Keratinocyte (primary cell): ENCODE measurements around the gene TBC1D30. TPM values are rescaled to one million over a fixed set of nuclear protein-coding genes. Genes with fewer than 3 reads are reported as not detected.

Experiments
- DNase-seq: peaks from one replicate; pipeline ENCODE4 v3.0.0-alpha.2; 2011; ENCODE audit warnings: low read depth, missing footprints, low spot score
- FAIRE-seq: peaks from 2 replicates; lab custom pipeline; 2011; peaks lifted over from hg19 to GRCh38; lab: Jason Lieb, UNC
- H2AFZ ChIP-seq: 2 replicates; pipeline ENCODE4 v1.6.0; 2012; ENCODE audit warnings: low read length, control low read depth, inconsistent platforms; ENCODE audit not compliant: control insufficient read depth
- H3K27ac ChIP-seq: 2 replicates; pipeline ENCODE4 v1.5.1; 2011; ENCODE audit warnings: low read length; ENCODE audit not compliant: control insufficient read depth, insufficient read depth
- H3K27me3 ChIP-seq: 3 replicates; pipeline ENCODE4 v1.6.0; 2011; ENCODE audit warnings: low read length; ENCODE audit not compliant: control insufficient read depth, insufficient read depth; ENCODE audit errors: extremely low read depth
- H3K36me3 ChIP-seq, 2 experiments: 2 replicates in 1 of 2; 3 replicates in 1 of 2; pipeline ENCODE4 v1.5.1; 2011; ENCODE audit warnings: low read length in 2 of 2, mild to moderate bottlenecking in 1 of 2; ENCODE audit not compliant: control insufficient read depth in 2 of 2, insufficient read depth in 2 of 2; ENCODE audit errors: extremely low read depth in 1 of 2
- H3K4me1 ChIP-seq: 3 replicates; pipeline ENCODE4 v1.5.1; 2011; ENCODE audit warnings: low read length; ENCODE audit not compliant: control insufficient read depth, insufficient read depth; ENCODE audit errors: extremely low read depth
- H3K4me2 ChIP-seq: 3 replicates; pipeline ENCODE4 v1.6.0; 2011; ENCODE audit warnings: low read depth, low read length; ENCODE audit not compliant: control insufficient read depth, insufficient read depth; ENCODE audit errors: extremely low read depth
- H3K4me3 ChIP-seq, 3 experiments: fragments of 200-600 bp in 1 of 3; sonication (generic) in 1 of 3; 2 replicates in 2 of 3; 3 replicates in 1 of 3; pipeline ENCODE4 v1.5.1; 2011 to 2016; ENCODE audit warnings: low read length in 3 of 3, mild to moderate bottlenecking in 3 of 3, control low read depth in 2 of 3, inconsistent platforms in 1 of 3, low read depth in 1 of 3, mixed read lengths in 1 of 3, mixed run types in 1 of 3, moderate library complexity in 1 of 3; ENCODE audit not compliant: control insufficient read depth in 2 of 3, insufficient read depth in 2 of 3; ENCODE audit errors: extremely low read depth in 1 of 3
- H3K79me2 ChIP-seq: 2 replicates; pipeline ENCODE4 v1.6.0; 2012; ENCODE audit warnings: low read length; ENCODE audit not compliant: control insufficient read depth, insufficient read depth
- H3K9ac ChIP-seq: 3 replicates; pipeline ENCODE4 v1.6.0; 2011; ENCODE audit warnings: low read length; ENCODE audit not compliant: control insufficient read depth, insufficient read depth; ENCODE audit errors: extremely low read depth
- H3K9me1 ChIP-seq: 3 replicates; pipeline ENCODE4 v1.6.0; 2011; ENCODE audit warnings: low read length; ENCODE audit not compliant: control insufficient read depth, insufficient read depth; ENCODE audit errors: extremely low read depth
- H3K9me3 ChIP-seq: 2 replicates; pipeline ENCODE4 v1.5.1; 2012; ENCODE audit warnings: low read depth, low read length; ENCODE audit not compliant: control insufficient read depth
- H4K20me1 ChIP-seq: 3 replicates; pipeline ENCODE4 v1.6.0; 2011; ENCODE audit warnings: low read length; ENCODE audit not compliant: control insufficient read depth, insufficient read depth; ENCODE audit errors: extremely low read depth
- EZH2 ChIP-seq: IDR thresholded peaks from one replicate; pipeline ENCODE4 v1.6.1; 2012; ENCODE audit warnings: inconsistent platforms, mild to moderate bottlenecking, low read length, moderate library complexity
- dilution Hi-C: fragments of 300-500 bp; cut with MboI; formaldehyde crosslinking; loops from one replicate; pipeline ENCODE4 v1.7.0; 2020; ENCODE audit warnings: low sequenced_read_pairs; ENCODE audit not compliant: extremely low pct_ligation_motif_present
- polyA plus RNA-seq, 5 experiments: library from polyadenylated mRNA; depleted of rRNA in 3 of 5; stranded (reverse) in 3 of 5; stranded (forward) in 1 of 5; unstranded in 1 of 5; fragments of >200 nt; gene quantifications; 1 replicate in 1 of 5; 2 replicates in 3 of 5; 3 replicates in 1 of 5; pipeline versions ENCODE4 v1.2.1 to v1.2.3, GENCODE V29; 2011 to 2012; ENCODE audit warnings: missing spikeins in 2 of 5, low read depth in 1 of 5, low replicate concordance in 1 of 5
- TF ChIP-seq, protein P1 (sequence below), 3 experiments: IDR thresholded peaks in 1 of 3; conservative IDR thresholded peaks in 1 of 3; optimal IDR thresholded peaks in 1 of 3; 2 replicates in 2 of 3; 3 replicates in 1 of 3; pipeline versions ENCODE3 to v1.5.1; 2011; ENCODE audit warnings: low read length in 3 of 3, mild to moderate bottlenecking in 3 of 3, moderate library complexity in 2 of 3, control low read depth in 1 of 3, inconsistent platforms in 1 of 3; ENCODE audit not compliant: insufficient read depth in 2 of 3; ENCODE audit errors: extremely low read depth in 1 of 3

The TBC1D30 gene
- polyA plus RNA-seq, 1 donor (not counting 4 experiments of a cell fraction or from before 2014, with no cell fraction given) = 0.50 TPM

DNA sequence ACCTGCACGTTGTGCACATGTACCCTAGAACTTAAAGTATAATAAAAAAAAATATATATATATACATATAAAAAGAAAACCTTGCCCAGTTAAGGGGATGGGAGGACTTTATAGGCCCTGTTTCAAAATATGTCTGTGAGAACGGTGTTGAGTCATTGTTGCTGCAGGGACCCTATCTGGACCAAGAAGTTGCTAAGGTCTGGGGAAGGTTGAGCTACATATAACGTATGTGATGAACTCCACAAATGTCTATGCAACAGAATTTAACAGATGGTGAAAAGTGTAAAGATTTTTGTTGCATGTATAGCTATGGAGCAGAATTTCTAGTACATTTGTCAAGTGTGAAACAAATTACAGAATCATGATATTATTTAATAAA, 59.7 kb downstream of the TBC1D30 start:
- no peaks in the 10 kb centered on the region for H3K36me3 ChIP-seq
- no peak overlapping the region for H3K9ac ChIP-seq
- H2AFZ ChIP-seq = no peak overlapping the region
- H3K4me1 ChIP-seq = no peaks in the 10 kb centered on the region
- FAIRE-seq = no peak
- TF ChIP-seq, protein P1, sequence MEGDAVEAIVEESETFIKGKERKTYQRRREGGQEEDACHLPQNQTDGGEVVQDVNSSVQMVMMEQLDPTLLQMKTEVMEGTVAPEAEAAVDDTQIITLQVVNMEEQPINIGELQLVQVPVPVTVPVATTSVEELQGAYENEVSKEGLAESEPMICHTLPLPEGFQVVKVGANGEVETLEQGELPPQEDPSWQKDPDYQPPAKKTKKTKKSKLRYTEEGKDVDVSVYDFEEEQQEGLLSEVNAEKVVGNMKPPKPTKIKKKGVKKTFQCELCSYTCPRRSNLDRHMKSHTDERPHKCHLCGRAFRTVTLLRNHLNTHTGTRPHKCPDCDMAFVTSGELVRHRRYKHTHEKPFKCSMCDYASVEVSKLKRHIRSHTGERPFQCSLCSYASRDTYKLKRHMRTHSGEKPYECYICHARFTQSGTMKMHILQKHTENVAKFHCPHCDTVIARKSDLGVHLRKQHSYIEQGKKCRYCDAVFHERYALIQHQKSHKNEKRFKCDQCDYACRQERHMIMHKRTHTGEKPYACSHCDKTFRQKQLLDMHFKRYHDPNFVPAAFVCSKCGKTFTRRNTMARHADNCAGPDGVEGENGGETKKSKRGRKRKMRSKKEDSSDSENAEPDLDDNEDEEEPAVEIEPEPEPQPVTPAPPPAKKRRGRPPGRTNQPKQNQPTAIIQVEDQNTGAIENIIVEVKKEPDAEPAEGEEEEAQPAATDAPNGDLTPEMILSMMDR (optimal IDR thresholded peaks at IDR 0.05 in 1 of 3, IDR thresholded peaks at IDR 0.05 in 1 of 3, conservative IDR thresholded peaks at IDR 0.05 in 1 of 3; ENCODE audit: extremely low read depth in 1 of 3, insufficient read depth in 2 of 3, low read length in 3 of 3) = no peak
- TF ChIP-seq EZH2 = no peak
- H4K20me1 ChIP-seq = no peaks in the 10 kb centered on the region
- no peak for DNase-seq
- H3K4me3 ChIP-seq = no peak overlapping the region
- no peaks in the 10 kb centered on the region for H3K79me2 ChIP-seq
- H3K27ac ChIP-seq = no peak overlapping the region
- dilution Hi-C loops = no loop called here
- H3K9me1 ChIP-seq = no peaks in the 10 kb centered on the region
- H3K4me2 ChIP-seq = no peak overlapping the region
- no peaks in the 10 kb centered on the region for H3K9me3 ChIP-seq
- H3K27me3 ChIP-seq = peaks cover 8% of the 10 kb centered on the region

DNA sequence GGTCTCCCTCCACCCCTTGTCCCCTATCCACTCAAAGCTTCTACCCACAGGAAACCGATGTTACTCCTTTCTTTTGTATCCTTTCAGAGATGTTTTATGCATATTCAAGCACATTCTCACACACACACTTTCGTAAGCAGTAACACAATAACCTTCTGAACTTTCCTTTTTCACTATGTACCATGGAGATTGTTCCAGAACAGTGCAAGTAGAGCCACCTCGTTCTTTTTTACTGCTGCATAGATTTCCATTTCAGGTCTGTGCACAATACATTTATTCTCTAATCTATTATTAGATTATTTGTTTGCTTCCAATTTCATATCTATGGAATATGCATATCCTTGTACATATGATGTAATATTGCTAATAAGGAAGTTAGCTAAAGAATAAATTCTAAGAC, 60.3 kb downstream of the TBC1D30 start:
- FAIRE-seq (no peak), DNase-seq (no peak)
- no peak overlapping the region for H3K4me2 ChIP-seq
- no peaks in the 10 kb centered on the region for H3K79me2 ChIP-seq
- peaks cover 14% of the 10 kb centered on the region for H3K27me3 ChIP-seq
- H3K9me3 ChIP-seq = no peaks in the 10 kb centered on the region
- dilution Hi-C loops = no loop called here
- no peaks in the 10 kb centered on the region for H3K9me1 ChIP-seq
- H3K4me1 ChIP-seq = no peaks in the 10 kb centered on the region
- no peak overlapping the region for H3K27ac ChIP-seq
- H2AFZ ChIP-seq = no peak overlapping the region
- no peaks in the 10 kb centered on the region for H3K36me3 ChIP-seq
- H3K4me3 ChIP-seq = no peak overlapping the region
- H3K9ac ChIP-seq = no peak overlapping the region
- no peaks in the 10 kb centered on the region for H4K20me1 ChIP-seq
- TF ChIP-seq EZH2 = no peak
- TF ChIP-seq, protein P1 (optimal IDR thresholded peaks at IDR 0.05 in 1 of 3, IDR thresholded peaks at IDR 0.05 in 1 of 3, conservative IDR thresholded peaks at IDR 0.05 in 1 of 3; ENCODE audit: extremely low read depth in 1 of 3, insufficient read depth in 2 of 3, low read length in 3 of 3) = no peak
